NB4 (cell line): ENCODE results near the gene SEMA6B.
A peak's percentile ranks its signal among the peaks of the same experiment; 100 is the strongest.

Source experiments
- DNase-seq: peaks from one replicate; pipeline ENCODE4 v3.0.0; 2010; ENCODE audit warnings: low read depth
- H3K4me3 ChIP-seq: one replicate; pipeline ENCODE4 v1.5.1; 2011; ENCODE audit warnings: mild to moderate bottlenecking, low read depth, low read length, moderate library complexity
- CTCF ChIP-seq: IDR thresholded peaks from one replicate; pipeline ENCODE4 v1.5.1; 2012; ENCODE audit warnings: low read depth, low read length
- MYC ChIP-seq: IDR thresholded peaks from 2 replicates; pipeline ENCODE4 v1.6.1; 2011; ENCODE audit warnings: low read depth, low read length
- POLR2A ChIP-seq: IDR thresholded peaks from 2 replicates; pipeline ENCODE4 v1.6.1; 2011; ENCODE audit warnings: mild to moderate bottlenecking; ENCODE audit not compliant: insufficient read length; ENCODE audit errors: extremely low read depth
- TF ChIP-seq, protein P1 (sequence below): IDR thresholded peaks from 2 replicates; pipeline ENCODE4 v1.6.1; 2011; ENCODE audit warnings: low read depth, low read length

Gene SEMA6B

GRCh38 chr19:4577020-4577782 lies 17.7 kb upstream of the SEMA6B start:
- TF ChIP-seq CTCF, result no peak
- no peak for TF ChIP-seq POLR2A
- TF ChIP-seq, protein P1, sequence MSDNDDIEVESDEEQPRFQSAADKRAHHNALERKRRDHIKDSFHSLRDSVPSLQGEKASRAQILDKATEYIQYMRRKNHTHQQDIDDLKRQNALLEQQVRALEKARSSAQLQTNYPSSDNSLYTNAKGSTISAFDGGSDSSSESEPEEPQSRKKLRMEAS, result no peak
- TF ChIP-seq MYC, result no peak
- no peak overlapping the region for H3K4me3 ChIP-seq
- DNase-seq, result no peak

- H3K4me3 ChIP-seq, result no peak overlapping the region
- peak; percentile 67 for TF ChIP-seq CTCF
- TF ChIP-seq POLR2A, result no peak
- DNase-seq, result peak; percentile 64
These were observed 16.8 kb upstream of the SEMA6B start for GRCh38 chr19:4576016-4576933.

- H3K4me3 ChIP-seq, result no peak overlapping the region
- peak; percentile 88 for DNase-seq
- TF ChIP-seq POLR2A (no peak), MYC (no peak), CTCF (no peak)
- TF ChIP-seq, protein P1, result no peak
These were observed 16.0 kb upstream of the SEMA6B start for GRCh38 chr19:4575267-4576015.

- TF ChIP-seq MYC, result no peak
- TF ChIP-seq, protein P1, result no peak
- TF ChIP-seq POLR2A, result no peak
- TF ChIP-seq CTCF, result no peak
- no peak overlapping the region for H3K4me3 ChIP-seq
- DNase-seq, result no peak
These were observed 14.2 kb upstream of the SEMA6B start for GRCh38 chr19:4573682-4574081.

DNA sequence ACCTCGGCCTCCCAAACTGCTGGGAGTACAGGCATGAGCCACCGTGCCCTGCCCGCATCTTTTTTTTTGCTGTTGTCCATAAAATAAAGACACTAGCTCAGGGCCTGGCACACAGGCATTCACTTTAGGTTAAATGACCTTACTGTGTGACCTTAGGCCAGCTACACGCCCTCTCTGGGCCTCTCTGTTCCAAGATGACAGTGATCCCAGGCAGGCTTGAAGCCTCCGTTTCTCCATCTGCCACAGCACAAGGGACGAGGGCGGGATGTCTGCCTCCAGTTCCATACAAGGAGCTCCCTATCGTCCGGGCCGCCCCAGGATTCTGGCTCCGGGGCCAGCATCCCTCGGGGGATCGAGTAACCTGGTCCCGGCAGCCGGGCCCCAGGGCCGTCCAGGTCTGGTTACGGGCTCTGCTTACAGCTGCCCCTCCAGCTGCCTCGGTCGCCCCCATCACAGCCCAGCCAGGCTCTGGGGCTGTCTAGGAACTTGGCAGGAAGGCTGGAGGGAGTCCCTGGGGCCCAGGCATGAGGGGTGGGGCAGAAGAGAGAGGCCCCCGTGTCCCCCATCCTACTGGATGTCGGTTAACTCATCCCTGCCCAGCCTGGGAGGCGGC lies 11.9 kb upstream of the SEMA6B start:
- TF ChIP-seq, protein P1, result no peak
- no peak for TF ChIP-seq MYC
- no peak for TF ChIP-seq POLR2A
- TF ChIP-seq CTCF, result no peak
- no peak overlapping the region for H3K4me3 ChIP-seq
- DNase-seq, result no peak
